T-helper 1 cell treated with Interleukin-12 subunit alpha and Interleukin-12 subunit beta and Interleukin-4 antibody, amounts not matched to agents 30 ng/mL and 1 ng/mL, for 36 hours (primary cell): ENCODE data around the gene VMAC. TPM values are rescaled to one million over a fixed set of nuclear protein-coding genes. Genes with fewer than 3 reads are reported as not detected.
"Not testable (repeated sequence)": the region's sequence is repeated elsewhere in the genome, so short reads cannot be mapped to it uniquely, and the experiment has no call there.

ENCODE experiments used
- intact Hi-C: fragments of 100-400 bp; cut with micrococcal nuclease; formaldehyde crosslinking; loops from one replicate; pipeline ENCODE4 v1.15.1; 2024
- total RNA-seq: library from RNA; stranded (reverse); gene quantifications from 2 replicates; pipeline ENCODE4 v1.2.3, GENCODE V29; 2022

Gene VMAC
- total RNA-seq, 1 donor from 2014 or later = 10.0 TPM

- intact Hi-C loops = not testable (repeated sequence)
These were observed 21.4 kb upstream of the VMAC start for GRCh38 chr19:5883157-5883873.

GRCh38 chr19:5884065-5884811 is 20.4 kb upstream of the VMAC start:
- intact Hi-C loops = not testable (repeated sequence)

GRCh38 chr19:5889288-5889971 is 15.2 kb upstream of the VMAC start:
- intact Hi-C loops = no loop called here

GRCh38 chr19:5890099-5890498 is 14.6 kb upstream of the VMAC start:
- intact Hi-C loops = no loop called here

- intact Hi-C loops = no loop called here
These were observed 13.1 kb upstream of the VMAC start for GRCh38 chr19:5891572-5891937.

- intact Hi-C loops = no loop called here
These were observed 12.5 kb upstream of the VMAC start for GRCh38 chr19:5891938-5892771.

GRCh38 chr19:5892772-5893275 is 11.8 kb upstream of the VMAC start:
- intact Hi-C loops = no loop called here

- intact Hi-C loops = no loop called here
These were observed 11.3 kb upstream of the VMAC start for GRCh38 chr19:5893296-5893903.

GRCh38 chr19:5893907-5894703 is 10.6 kb upstream of the VMAC start:
- intact Hi-C loops = no loop called here

GRCh38 chr19:5894704-5895349 is 9.8 kb upstream of the VMAC start:
- intact Hi-C loops = no loop called here

- intact Hi-C loops = no loop called here
These were observed 9.3 kb upstream of the VMAC start for GRCh38 chr19:5895409-5895808.

GRCh38 chr19:5895890-5896289 is 8.8 kb upstream of the VMAC start:
- intact Hi-C loops = no loop called here

- intact Hi-C loops = no loop called here
These were observed 8.2 kb upstream of the VMAC start for GRCh38 chr19:5896365-5897076.

- intact Hi-C loops = no loop called here
These were observed 7.3 kb upstream of the VMAC start for GRCh38 chr19:5897189-5897969.

GRCh38 chr19:5899728-5900526 is 4.7 kb upstream of the VMAC start:
- intact Hi-C loops = loop anchor here (5.0 to 10.0 kb wide), 4 partner anchors 1108 to 1635 kb away; partner anchors contain the start of genes FEM1A, HDGFL2, PNPLA6 and UBXN6

GRCh38 chr19:5900976-5901375 is 3.7 kb upstream of the VMAC start:
- intact Hi-C loops = loop anchor here (5.0 to 10.0 kb wide), 4 partner anchors 1109 to 1634 kb away; partner anchors contain the start of genes FEM1A, HDGFL2, PNPLA6 and UBXN6
